Fibroblast of lung (primary cell): ENCODE measurements around the gene CCDC7. TPM values are rescaled to one million over a fixed set of nuclear protein-coding genes. Genes with fewer than 3 reads are reported as not detected.
"Not testable (repeated sequence)": the region's sequence is repeated elsewhere in the genome, so short reads cannot be mapped to it uniquely, and the experiment has no call there.

Experiments
- DNase-seq, 2 donors: peaks; one replicate each; pipeline versions ENCODE4 v3.0.0 to v3.0.0-alpha.2; 2010; ENCODE audit warnings: low read depth in 2 of 2
- H2AFZ ChIP-seq: 2 replicates; pipeline ENCODE4 v1.5.1; 2012; ENCODE audit warnings: low read length, control low read depth, inconsistent platforms
- H3K27ac ChIP-seq: 2 replicates; pipeline ENCODE4 v1.5.1; 2011; ENCODE audit warnings: low read length, control low read depth; ENCODE audit not compliant: insufficient read depth
- H3K27me3 ChIP-seq: 2 replicates; pipeline ENCODE4 v1.5.1; 2011; ENCODE audit warnings: mild to moderate bottlenecking, low read length; ENCODE audit not compliant: control insufficient read depth, insufficient read depth
- H3K36me3 ChIP-seq: 2 replicates; pipeline ENCODE4 v1.5.1; 2011; ENCODE audit warnings: low read length; ENCODE audit not compliant: control insufficient read depth, insufficient read depth
- H3K4me1 ChIP-seq: 2 replicates; pipeline ENCODE4 v1.5.1; 2011; ENCODE audit warnings: low read length; ENCODE audit not compliant: control insufficient read depth, insufficient read depth; ENCODE audit errors: extremely low read depth
- H3K4me2 ChIP-seq: 2 replicates; pipeline ENCODE4 v1.5.1; 2011; ENCODE audit warnings: low read length, control low read depth; ENCODE audit not compliant: insufficient read depth; ENCODE audit errors: extremely low read depth
- H3K4me3 ChIP-seq, 4 experiments: fragments of 200-600 bp in 1 of 4; sonication (generic) in 1 of 4; replicated peaks in 1 of 4; 2 replicates each; pipeline ENCODE4 v1.5.1; 2011 to 2016; ENCODE audit warnings: low read length in 4 of 4, low read depth in 3 of 4, mild to moderate bottlenecking in 3 of 4, control low read depth in 2 of 4, inconsistent platforms in 1 of 4, mixed read lengths in 1 of 4; ENCODE audit not compliant: insufficient read depth in 1 of 4; ENCODE audit errors: control extremely low read depth in 1 of 4
- H3K79me2 ChIP-seq: 2 replicates; pipeline ENCODE4 v1.5.1; 2012; ENCODE audit warnings: mild to moderate bottlenecking, low read length, inconsistent platforms; ENCODE audit not compliant: control insufficient read depth, insufficient read depth
- H3K9ac ChIP-seq: 2 replicates; pipeline ENCODE4 v1.5.1; 2011; ENCODE audit warnings: mild to moderate bottlenecking, low read length, control low read depth; ENCODE audit not compliant: insufficient read depth
- H3K9me3 ChIP-seq: 2 replicates; pipeline ENCODE4 v1.5.1; 2012; ENCODE audit warnings: low read depth, low read length; ENCODE audit not compliant: control insufficient read depth, insufficient read depth
- H4K20me1 ChIP-seq: 2 replicates; pipeline ENCODE4 v1.5.1; 2011; ENCODE audit warnings: low read length; ENCODE audit not compliant: control insufficient read depth, insufficient read depth; ENCODE audit errors: extremely low read depth
- EZH2 ChIP-seq: IDR thresholded peaks from 2 replicates; pipeline ENCODE4 v1.5.1; 2012; ENCODE audit warnings: low read length, control low read depth, mild to moderate bottlenecking; ENCODE audit errors: missing control alignments
- polyA plus RNA-seq, 2 donors: library from polyadenylated mRNA; depleted of rRNA in 1 of 2; stranded (reverse) in 1 of 2; unstranded in 1 of 2; fragments of >200 nt; gene quantifications; 2 replicates each; pipeline ENCODE4 v1.2.1, GENCODE V29; 2011 to 2012; ENCODE audit warnings: missing spikeins in 1 of 2
- total RNA-seq: library from RNA; depleted of rRNA; stranded (reverse); fragments of >200 nt; gene quantifications from 2 replicates; pipeline ENCODE4 v1.2.1, GENCODE V29; 2014
- TF ChIP-seq, protein P1 (sequence below), 2 donors: IDR thresholded peaks in 1 of 2; conservative IDR thresholded peaks in 1 of 2; 1 replicate in 1 of 2; 2 replicates in 1 of 2; pipeline ENCODE4 v1.5.1; 2011 to 2012; ENCODE audit warnings: low read length in 2 of 2, control low read depth in 1 of 2, inconsistent platforms in 1 of 2, low read depth in 1 of 2, mild to moderate bottlenecking in 1 of 2

Gene CCDC7
- total and polyA plus RNA-seq, 2 donors (not counting 1 experiment from before 2014, with no cell fraction given), result 1.0 to 19.5 TPM

DNA sequence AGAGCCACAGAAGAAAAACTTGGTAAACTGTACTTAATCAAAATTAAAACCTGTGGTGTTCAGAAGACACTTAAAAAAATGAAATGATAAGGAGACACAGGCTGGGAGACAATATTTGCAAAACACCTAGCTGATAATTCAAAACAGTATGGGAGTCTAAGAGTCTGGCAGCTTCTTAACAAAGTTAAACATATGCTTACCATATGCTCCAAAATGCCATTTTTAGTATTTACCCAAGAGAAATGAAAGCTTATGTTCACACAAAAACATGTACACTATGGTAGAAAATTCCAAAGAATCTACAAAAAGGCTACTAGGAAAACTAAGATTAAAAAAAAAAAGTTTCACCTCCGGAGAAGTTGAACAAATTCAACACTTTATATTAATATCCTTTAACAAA, 463.5 kb downstream of the CCDC7 start:
- no peak overlapping the region for H3K4me2 ChIP-seq
- H3K27me3 ChIP-seq, result no peaks in the 10 kb centered on the region
- H3K79me2 ChIP-seq, result peaks cover 53% of the 10 kb centered on the region
- TF ChIP-seq, protein P1, sequence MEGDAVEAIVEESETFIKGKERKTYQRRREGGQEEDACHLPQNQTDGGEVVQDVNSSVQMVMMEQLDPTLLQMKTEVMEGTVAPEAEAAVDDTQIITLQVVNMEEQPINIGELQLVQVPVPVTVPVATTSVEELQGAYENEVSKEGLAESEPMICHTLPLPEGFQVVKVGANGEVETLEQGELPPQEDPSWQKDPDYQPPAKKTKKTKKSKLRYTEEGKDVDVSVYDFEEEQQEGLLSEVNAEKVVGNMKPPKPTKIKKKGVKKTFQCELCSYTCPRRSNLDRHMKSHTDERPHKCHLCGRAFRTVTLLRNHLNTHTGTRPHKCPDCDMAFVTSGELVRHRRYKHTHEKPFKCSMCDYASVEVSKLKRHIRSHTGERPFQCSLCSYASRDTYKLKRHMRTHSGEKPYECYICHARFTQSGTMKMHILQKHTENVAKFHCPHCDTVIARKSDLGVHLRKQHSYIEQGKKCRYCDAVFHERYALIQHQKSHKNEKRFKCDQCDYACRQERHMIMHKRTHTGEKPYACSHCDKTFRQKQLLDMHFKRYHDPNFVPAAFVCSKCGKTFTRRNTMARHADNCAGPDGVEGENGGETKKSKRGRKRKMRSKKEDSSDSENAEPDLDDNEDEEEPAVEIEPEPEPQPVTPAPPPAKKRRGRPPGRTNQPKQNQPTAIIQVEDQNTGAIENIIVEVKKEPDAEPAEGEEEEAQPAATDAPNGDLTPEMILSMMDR (conservative IDR thresholded peaks at IDR 0.05 in 1 of 2, IDR thresholded peaks at IDR 0.05 in 1 of 2; ENCODE audit: low read depth in 1 of 2, low read length in 2 of 2), result no peak
- H3K36me3 ChIP-seq, result peaks cover 11% of the 10 kb centered on the region
- peak in 1 of 2 donors; percentile 20 for DNase-seq
- no peaks in the 10 kb centered on the region for H4K20me1 ChIP-seq
- H2AFZ ChIP-seq, result no peak overlapping the region
- no peak overlapping the region for H3K9ac ChIP-seq
- H3K4me3 ChIP-seq, result no peak overlapping the region
- no peaks in the 10 kb centered on the region for H3K4me1 ChIP-seq
- no peak overlapping the region for H3K27ac ChIP-seq
- no peaks in the 10 kb centered on the region for H3K9me3 ChIP-seq

DNA sequence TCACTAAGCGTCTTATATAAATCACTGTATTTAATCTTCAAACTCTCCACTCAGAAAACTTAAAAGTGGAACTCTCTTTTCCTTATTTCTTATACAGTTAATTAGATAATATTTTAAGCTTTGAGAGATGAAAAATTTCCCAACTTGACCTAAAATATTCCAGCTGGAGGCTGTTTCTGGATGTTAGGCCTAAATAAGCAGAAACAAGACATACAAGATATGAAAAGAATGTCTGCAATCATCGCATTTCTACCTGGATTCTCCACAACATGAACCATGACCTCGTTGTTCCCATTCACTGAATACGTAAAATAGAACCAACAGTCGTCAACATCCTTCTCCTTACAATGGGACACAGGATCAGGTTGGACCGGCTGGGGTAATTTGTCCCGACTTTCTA, 464.0 kb downstream of the CCDC7 start:
- not testable (repeated sequence) for H3K4me2 ChIP-seq, H3K4me1 ChIP-seq, H4K20me1 ChIP-seq, H3K9me3 ChIP-seq, H3K9ac ChIP-seq, DNase-seq, H2AFZ ChIP-seq, H3K27ac ChIP-seq, H3K4me3 ChIP-seq, H3K27me3 ChIP-seq
- peaks cover 58% of the 10 kb centered on the region for H3K79me2 ChIP-seq
- peaks cover 11% of the 10 kb centered on the region for H3K36me3 ChIP-seq

DNA sequence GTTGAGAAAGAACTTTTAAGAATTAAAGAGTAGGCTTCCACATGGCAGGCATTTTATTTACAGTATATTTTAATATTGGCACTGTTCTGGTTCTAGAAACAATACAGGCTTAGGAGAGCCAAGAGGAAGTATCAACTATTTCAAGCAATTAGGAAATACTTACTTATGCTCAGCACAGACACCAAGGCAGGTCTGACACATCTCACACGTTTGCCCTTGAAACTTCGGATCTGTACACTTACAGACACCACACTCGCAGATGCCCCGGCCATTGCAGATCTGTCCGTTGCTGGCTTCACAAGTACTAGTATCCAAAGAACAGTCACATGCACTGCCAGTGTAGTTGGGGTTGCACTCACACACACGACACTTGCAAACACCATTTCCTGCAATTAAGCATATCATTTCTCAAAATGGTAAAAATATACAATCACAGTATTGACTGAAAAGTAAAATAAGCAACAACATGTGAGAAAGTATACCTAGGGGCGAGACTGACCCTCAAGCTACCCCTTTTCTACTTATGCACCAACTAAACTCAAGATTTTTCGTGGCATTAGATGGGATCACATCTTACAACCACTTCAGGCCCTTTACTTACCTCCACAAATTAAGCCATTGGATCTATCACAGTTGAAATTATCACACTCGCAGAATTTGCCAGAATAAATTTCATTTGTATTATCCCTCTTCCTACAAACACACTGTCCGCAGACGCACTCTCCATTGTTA, 465.5 kb downstream of the CCDC7 start:
- no peak for DNase-seq
- Histone ChIP-seq H3K9ac (no peak overlapping the region), H3K27ac (no peak overlapping the region), H3K9me3 (no peaks in the 10 kb centered on the region), H3K27me3 (no peaks in the 10 kb centered on the region), H2AFZ (no peak overlapping the region), H3K4me1 (no peaks in the 10 kb centered on the region), H3K36me3 (peaks cover 8% of the 10 kb centered on the region), H3K4me2 (no peak overlapping the region), H3K4me3 (no peak overlapping the region), H4K20me1 (no peaks in the 10 kb centered on the region), H3K79me2 (peaks cover 58% of the 10 kb centered on the region)
- no peak for TF ChIP-seq EZH2
- TF ChIP-seq, protein P1 (conservative IDR thresholded peaks at IDR 0.05 in 1 of 2, IDR thresholded peaks at IDR 0.05 in 1 of 2; ENCODE audit: low read depth in 1 of 2, low read length in 2 of 2), result no peak

DNA sequence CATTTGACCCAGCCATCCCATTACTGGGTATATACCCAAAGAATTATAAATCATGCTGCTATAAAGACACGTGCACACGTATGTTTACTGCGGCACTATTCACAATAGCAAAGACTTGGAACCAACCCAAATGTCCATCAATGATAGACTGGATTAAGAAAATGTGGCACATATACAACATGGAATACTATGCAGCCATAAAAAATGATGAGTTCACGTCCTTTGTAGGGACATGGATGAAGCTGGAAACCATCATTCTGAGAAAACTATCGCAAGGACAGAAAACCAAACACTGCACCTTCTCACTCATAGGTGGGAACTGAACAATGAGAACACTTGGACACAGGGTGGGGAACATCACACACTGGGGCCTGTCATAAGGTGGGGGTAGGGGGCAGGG, 471.9 kb downstream of the CCDC7 start:
- not testable (repeated sequence) for H3K9me3 ChIP-seq, H4K20me1 ChIP-seq, H2AFZ ChIP-seq, H3K27me3 ChIP-seq, H3K9ac ChIP-seq, H3K36me3 ChIP-seq, H3K27ac ChIP-seq, H3K4me3 ChIP-seq, DNase-seq, H3K4me2 ChIP-seq, H3K4me1 ChIP-seq
- peaks cover 65% of the 10 kb centered on the region for H3K79me2 ChIP-seq
